Lower leg skin (tissue), 3 donors: ENCODE results near the gene TBL2.

Source experiments
- CTCF ChIP-seq, 3 donors: fragments of 450-650 bp; IDR thresholded peaks; one replicate each; pipeline ENCODE4 v1.5.1; 2016; ENCODE audit warnings: antibody characterized with exemption in 3 of 3, mild to moderate bottlenecking in 3 of 3, moderate library complexity in 2 of 3
- POLR2A ChIP-seq, 2 donors: fragments of 450-650 bp; IDR thresholded peaks; one replicate each; pipeline ENCODE4 v1.6.1; 2016 to 2017; ENCODE audit warnings: antibody characterized with exemption in 2 of 2, mild to moderate bottlenecking in 1 of 2, moderate library complexity in 1 of 2

- TF ChIP-seq CTCF (IDR thresholded peaks at IDR 0.05), result no peak
- no peak for TF ChIP-seq POLR2A (IDR thresholded peaks at IDR 0.05)
Measured at GRCh38 chr7:73593207-73594045, 15.0 kb upstream of the TBL2 start.
